Glutamatergic neuron (in vitro differentiated cells): ENCODE measurements around the gene ANO2. TPM values are rescaled to one million over a fixed set of nuclear protein-coding genes. Genes with fewer than 3 reads are reported as not detected.
"Not testable (repeated sequence)": the region's sequence is repeated elsewhere in the genome, so short reads cannot be mapped to it uniquely, and the experiment has no call there.

ENCODE experiments used
- DNase-seq: peaks from one replicate; pipeline ENCODE4 v3.0.0; 2022
- H3K27ac Mint-ChIP-seq: one replicate; pipeline ENCODE4 v1.8.0; 2020; ENCODE audit warnings: mild to moderate bottlenecking, mixed read lengths, inconsistent platforms; ENCODE audit not compliant: unreplicated experiment
- H3K27me3 Mint-ChIP-seq: one replicate; pipeline ENCODE4 v1.8.0; 2020; ENCODE audit warnings: mild to moderate bottlenecking, moderate library complexity, mixed read lengths, inconsistent platforms; ENCODE audit not compliant: unreplicated experiment
- H3K36me3 Mint-ChIP-seq: one replicate; pipeline ENCODE4 v1.8.0; 2020; ENCODE audit warnings: mild to moderate bottlenecking, mixed read lengths, inconsistent platforms; ENCODE audit not compliant: unreplicated experiment
- H3K4me1 Mint-ChIP-seq: one replicate; pipeline ENCODE4 v1.8.0; 2020; ENCODE audit warnings: mild to moderate bottlenecking, low read depth, mixed read lengths, inconsistent platforms; ENCODE audit not compliant: unreplicated experiment
- H3K4me3 Mint-ChIP-seq: one replicate; pipeline ENCODE4 v1.8.0; 2020; ENCODE audit warnings: mild to moderate bottlenecking, mixed read lengths, inconsistent platforms; ENCODE audit not compliant: unreplicated experiment
- H3K9me3 Mint-ChIP-seq: one replicate; pipeline ENCODE4 v1.8.0; 2020; ENCODE audit warnings: mild to moderate bottlenecking, moderate library complexity, mixed read lengths, inconsistent platforms; ENCODE audit not compliant: unreplicated experiment
- CTCF ChIP-seq: fragments of 200-600 bp; sonication (generic); IDR thresholded peaks from one replicate; pipeline ENCODE4 v1.5.0; 2021; ENCODE audit not compliant: partially characterized antibody, unreplicated experiment
- total RNA-seq: library from RNA; stranded (reverse); fragmentation: NEBNext Ultra II Directional; extraction: Animal tissue kit (Norgen Biotek cat#: 25700); gene quantifications from one replicate; pipeline ENCODE4 v1.2.1, GENCODE V29; 2021; ENCODE audit not compliant: unreplicated experiment

ANO2 gene
- total RNA-seq, 1 donor from 2014 or later: not detected

DNA sequence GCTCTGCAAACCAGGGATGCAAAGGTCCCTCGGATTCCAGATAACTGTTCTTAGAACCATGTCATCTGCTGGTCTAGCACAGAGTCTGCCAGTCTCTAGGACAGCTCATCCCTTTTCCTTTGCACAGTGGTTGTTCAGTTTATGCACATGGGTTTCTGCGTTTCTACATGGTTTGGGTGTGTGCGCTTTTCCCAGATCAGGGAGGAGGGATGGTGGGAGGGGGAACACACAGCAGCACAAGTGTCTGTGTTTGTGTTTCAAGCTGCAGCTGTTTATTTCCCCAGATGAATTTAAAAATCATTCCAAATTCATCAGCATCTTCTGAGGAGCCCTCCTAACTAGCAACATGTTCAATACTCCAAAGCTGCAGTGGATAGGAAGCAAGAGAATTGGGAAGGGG, 45.4 kb downstream of the ANO2 start:
- Mint-ChIP-seq H3K4me3 (no peak overlapping the region), H3K4me1 (peaks cover 1% of the 10 kb centered on the region), H3K36me3 (peaks cover 3% of the 10 kb centered on the region), H3K9me3 (peaks cover 3% of the 10 kb centered on the region), H3K27me3 (peaks cover 2% of the 10 kb centered on the region), H3K27ac (no peak overlapping the region)
- no peak for TF ChIP-seq CTCF
- no peak for DNase-seq

DNA sequence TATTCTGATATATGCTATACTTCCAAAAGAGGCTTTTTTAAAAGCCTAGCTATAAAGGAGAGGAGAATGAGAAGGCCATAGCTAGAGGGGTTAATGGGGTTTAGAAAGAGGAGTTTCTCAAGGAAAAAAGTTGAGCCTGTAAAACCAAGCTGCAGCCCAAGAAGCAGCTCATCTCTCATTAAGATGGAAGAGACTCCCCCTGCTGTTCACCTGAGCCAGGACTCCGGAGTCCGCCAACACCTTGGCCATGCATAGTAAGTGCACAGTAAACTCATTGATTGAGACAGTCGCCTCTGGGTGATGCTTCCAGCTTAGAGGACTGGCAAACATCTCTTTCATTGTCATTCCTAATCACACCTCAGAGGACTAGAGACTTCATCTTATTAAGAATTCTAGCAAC, 46.2 kb downstream of the ANO2 start:
- Mint-ChIP-seq H3K4me3 (no peak overlapping the region), H3K27me3 (no peaks in the 10 kb centered on the region), H3K4me1 (peaks cover 1% of the 10 kb centered on the region), H3K36me3 (peaks cover 3% of the 10 kb centered on the region), H3K27ac (no peak overlapping the region), H3K9me3 (peaks cover 1% of the 10 kb centered on the region)
- no peak for TF ChIP-seq CTCF
- DNase-seq: no peak

DNA sequence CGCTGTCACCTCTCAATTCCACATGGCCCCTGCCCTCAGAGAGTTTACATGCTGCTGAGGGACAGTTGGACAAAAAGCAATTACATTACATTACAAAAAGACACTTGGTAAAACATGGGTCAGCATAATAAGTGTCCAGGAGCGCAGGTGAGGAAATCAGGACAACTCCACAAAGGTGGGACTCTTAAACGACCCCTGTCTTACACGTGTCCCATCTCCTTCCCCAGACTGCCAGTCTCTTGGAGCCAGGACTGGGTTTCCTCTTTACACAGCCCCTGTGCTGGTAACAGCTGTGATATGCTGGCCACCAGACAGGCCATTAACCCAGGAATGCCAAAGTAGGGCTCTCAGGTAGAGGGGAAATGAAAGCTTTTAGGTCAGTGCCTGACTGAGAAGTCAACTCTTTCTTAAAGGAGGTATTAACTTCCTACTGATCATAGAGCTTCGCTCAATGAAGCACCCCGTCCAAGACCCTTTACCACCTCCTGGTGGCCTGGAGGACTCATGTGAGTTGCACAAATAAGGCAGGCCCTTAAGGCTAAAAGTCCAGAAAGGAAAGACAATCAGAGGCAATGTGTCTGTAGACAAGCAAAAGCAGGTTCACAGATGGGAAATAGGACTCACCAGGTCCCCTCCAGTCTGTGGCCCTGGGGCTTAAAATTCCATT, 55.5 kb downstream of the ANO2 start:
- peak; percentile 43 for DNase-seq
- Mint-ChIP-seq H3K4me1 (no peaks in the 10 kb centered on the region), H3K27me3 (peaks cover 2% of the 10 kb centered on the region), H3K36me3 (no peaks in the 10 kb centered on the region), H3K9me3 (no peaks in the 10 kb centered on the region), H3K27ac (no peak overlapping the region), H3K4me3 (no peak overlapping the region)
- TF ChIP-seq CTCF: no peak

GRCh38 chr12:5888816-5889315, 56.2 kb downstream of the ANO2 start:
- TF ChIP-seq CTCF: no peak
- no peaks in the 10 kb centered on the region for H3K9me3 Mint-ChIP-seq
- no peak overlapping the region for H3K27ac Mint-ChIP-seq
- H3K4me3 Mint-ChIP-seq: no peak overlapping the region
- H3K27me3 Mint-ChIP-seq: peaks cover 2% of the 10 kb centered on the region
- H3K36me3 Mint-ChIP-seq: no peaks in the 10 kb centered on the region
- DNase-seq: no peak
- H3K4me1 Mint-ChIP-seq: no peaks in the 10 kb centered on the region

DNA sequence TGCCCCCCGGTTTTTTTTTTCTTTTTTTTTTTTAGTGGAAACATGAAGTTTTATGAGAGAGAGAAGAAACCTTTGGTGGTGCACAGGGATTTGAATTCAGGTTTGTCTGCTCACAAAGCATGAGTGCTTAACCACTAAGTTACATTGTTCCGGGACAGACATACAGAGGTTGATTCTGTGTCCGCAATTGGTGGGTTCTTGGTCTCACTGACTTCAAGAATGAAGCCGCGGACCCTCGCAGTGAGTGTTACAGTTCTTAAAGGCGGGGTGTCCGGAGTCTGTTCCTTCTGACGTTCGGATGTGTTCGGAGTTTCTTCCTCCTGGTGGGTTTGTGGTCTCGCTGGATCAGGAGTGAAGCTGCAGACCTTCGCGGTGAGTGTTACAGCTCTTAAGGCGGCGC, 57.2 kb downstream of the ANO2 start:
- H3K27me3 Mint-ChIP-seq, H3K27ac Mint-ChIP-seq, H3K36me3 Mint-ChIP-seq, DNase-seq, H3K9me3 Mint-ChIP-seq, H3K4me1 Mint-ChIP-seq, H3K4me3 Mint-ChIP-seq: not testable (repeated sequence)
